NCI-H345 treated with DMSO at 0.1 percent for 48 hours (cell line): ENCODE measurements around the gene LIPA.
A peak's percentile ranks its signal among the peaks of the same experiment; 100 is the strongest.

Source experiments
- DNase-seq: peaks from one replicate; lab custom pipeline; 2025; ENCODE audit not compliant: unreplicated experiment; lab: John Stamatoyannopoulos, UW

LIPA gene

DNA sequence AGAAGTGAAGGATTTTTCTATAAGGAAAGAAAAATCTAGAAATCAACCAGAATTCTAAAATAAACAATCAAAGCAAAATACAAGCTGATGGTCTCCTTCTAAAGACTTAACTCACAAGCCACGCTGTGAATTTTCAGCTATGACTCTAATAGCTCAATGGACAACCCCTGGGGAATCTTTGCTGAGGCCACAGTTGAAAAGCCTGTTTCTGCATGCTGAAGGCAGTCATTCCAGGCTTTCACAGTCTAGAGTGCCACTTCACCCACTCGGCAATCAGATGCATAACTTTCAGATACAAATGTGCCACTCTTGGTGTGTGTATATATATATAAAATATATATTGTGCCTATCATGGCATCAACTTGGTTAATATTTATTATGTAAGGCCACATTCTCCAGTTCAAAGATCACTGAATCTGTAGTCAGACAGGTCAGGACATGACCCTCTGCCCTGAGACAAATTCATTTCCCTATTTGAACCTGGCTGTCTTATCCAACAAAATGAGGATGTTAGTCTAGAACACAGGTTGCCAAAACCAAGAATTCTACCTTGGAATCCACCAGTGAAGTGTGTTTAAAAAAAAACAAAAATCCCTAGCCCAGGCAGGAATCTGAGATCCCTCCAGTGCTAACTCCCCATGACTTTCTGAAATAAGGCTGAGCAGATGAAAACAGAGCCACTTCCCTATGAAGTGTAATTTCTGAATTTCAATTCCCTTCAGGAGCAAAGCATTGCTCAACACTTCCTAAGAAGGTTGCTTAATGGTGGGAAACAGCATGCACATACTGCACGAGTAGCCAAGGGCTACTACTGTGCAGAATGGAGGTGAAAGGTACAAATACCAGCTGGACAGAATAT lies 9.9 kb downstream of the LIPA start:
- DNase-seq: no peak

DNA sequence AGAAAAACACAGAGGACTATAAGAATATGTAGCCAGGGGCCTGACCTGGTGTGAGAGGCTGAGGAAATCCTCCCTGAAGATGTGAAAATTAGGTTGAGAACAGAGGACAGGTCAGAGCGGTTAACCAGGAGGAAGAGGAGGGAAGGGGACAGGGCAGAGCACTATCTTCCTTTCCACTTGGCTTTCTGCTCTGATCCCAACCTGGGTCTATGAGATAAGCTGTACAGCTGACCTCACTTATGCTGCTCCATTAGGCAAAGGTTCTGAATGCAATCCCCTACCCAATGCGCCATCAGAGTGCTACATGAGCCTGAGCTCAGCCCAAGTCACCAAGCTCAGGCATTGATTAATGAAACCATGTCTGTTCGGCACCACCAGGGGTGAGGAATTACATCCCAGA lies 10.5 kb downstream of the LIPA start:
- no peak for DNase-seq

DNA sequence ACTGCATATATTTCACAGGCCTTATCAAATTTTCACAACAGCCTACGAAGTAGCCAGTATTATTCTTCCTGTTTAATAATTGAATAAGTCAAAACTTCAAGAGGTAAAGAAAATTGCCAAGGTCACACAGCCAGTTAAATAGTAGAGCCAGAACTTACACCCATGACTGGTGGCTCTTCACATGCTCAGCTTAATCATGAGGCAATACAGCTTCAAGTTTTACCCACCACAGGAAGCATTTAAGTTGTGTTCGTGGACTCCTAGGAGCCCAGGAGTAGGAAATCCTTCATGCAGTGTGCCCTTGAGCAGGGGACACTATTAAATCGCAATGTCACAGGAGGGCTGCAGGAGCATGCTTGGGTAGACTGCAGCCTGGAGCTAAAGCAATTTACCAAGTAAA lies 11.1 kb downstream of the LIPA start:
- no peak for DNase-seq

DNA sequence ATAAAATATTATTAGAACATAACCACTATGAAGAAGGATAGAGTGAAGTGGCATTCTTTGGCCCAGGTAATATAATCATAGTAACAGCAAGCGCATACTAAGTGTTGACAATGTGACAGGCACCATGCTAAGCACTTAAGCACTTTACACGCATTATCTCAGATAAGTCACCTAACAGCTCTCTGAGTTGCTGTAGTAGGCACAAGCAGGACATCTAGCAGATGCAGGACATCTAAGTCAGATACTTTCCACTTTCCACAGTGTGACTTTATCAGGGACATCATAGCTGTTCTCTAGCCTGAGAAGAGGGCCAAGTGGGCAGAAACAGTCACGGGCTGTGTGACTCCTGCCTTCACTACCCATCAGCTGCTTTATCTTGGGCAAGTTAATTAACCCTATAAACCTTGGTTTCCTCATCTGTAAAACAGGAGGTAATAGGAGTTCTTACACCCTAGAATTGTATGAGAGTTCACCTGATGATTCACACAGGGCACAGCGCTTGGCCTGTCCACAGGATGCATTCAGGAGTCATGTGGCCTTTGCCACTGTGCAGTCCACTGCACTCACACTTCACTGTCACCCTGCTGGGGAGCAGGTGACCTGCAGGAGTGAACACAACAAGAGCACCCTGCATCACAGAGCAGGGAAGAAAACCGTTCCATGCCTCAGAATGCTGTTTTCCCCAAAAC lies 12.5 kb downstream of the LIPA start:
- DNase-seq: no peak

DNA sequence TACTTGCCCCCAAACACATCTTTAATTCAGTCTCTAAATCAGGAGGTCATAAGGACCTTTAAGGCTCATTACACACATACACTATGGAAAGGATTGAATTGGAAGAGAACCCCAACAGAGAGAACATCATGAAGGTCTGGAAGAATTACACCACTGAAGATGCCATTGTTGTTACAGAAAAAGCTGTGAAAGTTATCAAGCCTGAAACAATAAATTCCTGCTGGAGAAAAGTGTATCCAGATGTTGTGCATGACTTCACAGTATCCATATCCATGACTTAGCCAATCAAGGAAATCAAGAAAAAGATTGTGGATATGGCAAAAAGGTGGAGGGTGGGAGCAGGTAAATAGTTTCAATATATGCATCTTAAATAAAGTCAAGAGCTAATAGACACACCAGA lies 13.7 kb downstream of the LIPA start:
- DNase-seq: no peak

DNA sequence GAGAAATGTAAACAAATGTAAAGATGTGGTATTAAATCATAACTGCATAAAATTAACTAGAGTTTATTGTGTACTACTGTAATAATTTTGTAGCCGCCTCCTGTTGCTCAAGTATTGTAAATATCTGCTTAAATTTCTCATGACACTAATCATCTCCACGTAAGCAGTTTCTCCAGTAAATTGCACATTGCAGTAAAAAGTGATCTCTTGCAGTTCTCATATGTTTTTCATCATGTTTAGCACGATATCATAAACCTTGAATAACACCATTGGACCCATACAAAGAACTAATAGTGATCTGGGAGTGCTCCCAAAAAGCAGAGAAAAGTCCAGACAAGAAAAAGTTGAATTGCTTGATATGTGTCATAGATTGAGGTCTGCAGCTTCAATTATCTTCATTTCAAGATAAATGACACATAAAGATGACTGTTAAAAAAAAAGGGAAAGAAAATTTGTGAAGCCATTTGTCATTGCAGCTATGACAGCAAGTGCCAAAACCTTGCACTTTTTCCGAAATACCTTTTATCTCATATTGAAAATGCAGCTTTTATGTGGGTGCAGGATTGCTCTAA lies 15.3 kb downstream of the LIPA start:
- DNase-seq: no peak

DNA sequence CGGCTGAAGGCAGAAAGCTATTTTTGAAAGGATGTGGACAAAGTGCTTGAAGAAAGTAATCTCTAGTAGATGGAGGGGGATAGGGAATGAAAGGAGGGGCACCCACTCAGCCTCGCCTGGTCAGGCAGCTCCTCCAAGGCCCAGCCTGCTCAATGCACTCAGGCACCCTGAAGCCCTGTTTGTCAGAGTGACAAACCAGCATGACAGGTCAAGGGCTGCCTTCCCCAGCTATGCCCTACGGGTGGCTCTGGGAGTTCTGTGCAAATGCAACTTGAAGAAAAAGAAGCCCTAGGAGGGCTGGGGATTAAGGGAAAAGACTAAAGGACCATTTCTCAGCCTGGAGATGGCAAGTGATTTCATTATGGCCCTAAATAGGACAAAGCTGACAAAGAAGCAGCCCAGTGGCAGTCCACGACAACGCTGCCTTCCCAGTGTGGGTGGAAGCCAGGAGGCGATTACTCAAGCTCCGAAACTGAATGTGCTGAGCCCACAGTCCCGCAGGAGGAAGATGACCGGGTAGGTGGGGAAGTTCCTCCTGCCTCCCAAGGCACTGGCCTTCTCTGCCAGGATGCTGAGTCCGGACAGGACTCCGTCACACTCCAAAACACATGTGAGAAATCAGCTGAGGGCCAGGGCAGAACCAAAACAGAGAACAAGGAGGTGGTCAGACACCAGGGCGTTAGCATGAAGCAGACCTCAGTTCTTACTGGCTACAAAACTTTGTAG lies 16.3 kb downstream of the LIPA start:
- no peak for DNase-seq

DNA sequence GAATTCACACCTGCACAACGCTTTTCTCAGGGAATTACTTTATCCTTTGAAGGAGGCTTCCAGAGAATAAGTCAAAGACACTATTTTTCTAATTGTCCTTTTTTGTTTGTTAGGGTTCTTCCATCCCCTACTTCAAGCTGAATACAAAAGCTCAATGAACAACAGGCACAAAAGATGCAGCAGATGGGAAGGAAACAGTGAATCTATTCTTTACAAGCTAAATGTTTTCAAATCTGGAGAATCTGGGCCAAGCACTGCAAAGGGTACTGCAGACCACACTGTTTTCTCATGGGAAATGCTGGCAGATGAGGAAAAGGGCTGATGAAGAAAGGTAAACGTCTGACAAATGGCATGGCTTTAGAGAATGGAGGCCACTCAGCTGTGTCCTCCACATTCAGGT lies 18.5 kb downstream of the LIPA start:
- DNase-seq: no peak

DNA sequence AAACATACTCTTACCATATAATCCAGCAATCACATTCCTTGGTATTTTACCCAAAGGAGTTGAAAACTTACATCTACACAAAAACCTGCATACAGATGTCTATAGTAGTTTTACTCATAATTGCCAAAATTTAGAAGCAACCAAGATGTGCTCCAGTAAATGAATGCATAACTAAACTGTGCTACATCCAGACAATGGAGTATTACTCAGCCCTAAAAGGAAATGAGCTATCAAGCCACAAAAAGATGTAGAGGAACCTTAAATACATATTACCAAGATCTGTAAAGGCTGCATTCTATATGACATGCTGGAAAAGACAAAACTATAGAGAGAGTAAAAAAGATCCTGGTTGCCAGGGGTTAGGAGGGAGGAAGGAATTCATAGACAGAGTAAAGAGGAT lies 22.6 kb downstream of the LIPA start:
- DNase-seq: no peak

DNA sequence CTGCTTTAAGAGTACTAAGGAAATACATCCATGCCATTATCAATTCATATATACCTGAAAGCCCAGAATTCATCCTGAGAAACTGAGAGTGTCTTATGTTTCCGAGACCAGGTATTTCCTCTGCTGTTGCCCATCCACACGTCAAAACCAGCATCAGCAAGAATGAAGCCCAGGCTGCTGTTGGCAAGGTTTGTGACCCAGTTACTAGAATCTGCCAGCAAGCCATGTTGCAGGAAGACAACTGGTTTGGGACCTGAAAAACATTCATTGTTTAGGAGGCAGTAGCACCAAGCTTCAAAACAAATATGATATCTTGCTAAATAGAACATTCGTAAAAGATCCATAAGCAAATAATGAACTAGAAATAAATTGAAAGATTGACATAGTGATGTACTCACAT lies 23.4 kb downstream of the LIPA start:
- no peak for DNase-seq

DNA sequence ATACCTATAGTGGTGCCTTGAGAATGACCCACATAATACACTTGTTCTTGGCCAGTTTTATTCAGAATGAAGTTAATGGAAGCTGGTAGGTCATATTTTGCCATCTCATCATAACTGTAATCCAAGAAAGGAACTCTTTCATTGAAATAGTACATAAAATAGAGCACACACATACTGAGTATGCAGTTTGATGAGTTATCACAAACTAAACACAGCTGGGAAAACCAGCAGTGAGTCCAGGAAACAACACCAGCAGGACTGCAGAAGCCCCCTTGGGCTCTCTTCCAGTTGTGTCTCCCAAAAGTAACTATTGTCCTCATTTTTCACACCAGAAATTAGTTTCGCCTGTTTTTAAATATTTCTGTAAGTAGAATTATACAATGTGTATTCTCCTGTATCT lies 24.7 kb downstream of the LIPA start:
- DNase-seq: no peak

DNA sequence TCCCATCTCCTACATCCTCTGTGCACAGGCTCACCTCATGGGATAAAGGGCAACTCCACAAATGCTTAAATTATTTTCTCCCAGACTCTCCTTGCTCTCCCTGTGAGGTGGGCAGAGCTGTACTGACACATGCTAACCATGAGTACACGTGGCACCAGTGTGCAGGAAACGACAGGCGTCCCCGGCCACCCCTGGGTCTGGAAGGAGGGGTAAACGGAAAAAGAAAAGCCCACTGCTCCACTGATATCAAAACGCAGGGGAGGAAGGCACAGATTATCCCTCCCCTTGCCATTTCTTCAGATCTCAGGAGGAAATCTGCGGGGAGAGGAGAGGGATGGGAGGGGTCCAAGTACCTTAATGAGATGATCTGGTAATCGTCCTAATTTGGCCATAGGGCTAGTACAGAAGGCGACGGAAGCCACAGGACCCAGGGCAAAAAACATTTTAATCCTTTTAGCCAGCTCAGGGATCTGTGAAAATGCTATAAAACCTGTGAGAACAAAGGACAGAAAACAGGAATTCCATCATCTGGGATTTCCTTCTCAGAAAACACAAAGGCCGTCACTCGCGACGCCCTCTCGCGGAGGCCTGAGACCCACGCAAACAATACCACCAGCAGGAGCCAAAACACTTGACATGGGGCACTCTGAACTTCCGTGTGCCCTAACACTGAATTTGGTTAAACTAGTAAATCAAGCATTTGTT lies 26.7 kb downstream of the LIPA start:
- DNase-seq: no peak

DNA sequence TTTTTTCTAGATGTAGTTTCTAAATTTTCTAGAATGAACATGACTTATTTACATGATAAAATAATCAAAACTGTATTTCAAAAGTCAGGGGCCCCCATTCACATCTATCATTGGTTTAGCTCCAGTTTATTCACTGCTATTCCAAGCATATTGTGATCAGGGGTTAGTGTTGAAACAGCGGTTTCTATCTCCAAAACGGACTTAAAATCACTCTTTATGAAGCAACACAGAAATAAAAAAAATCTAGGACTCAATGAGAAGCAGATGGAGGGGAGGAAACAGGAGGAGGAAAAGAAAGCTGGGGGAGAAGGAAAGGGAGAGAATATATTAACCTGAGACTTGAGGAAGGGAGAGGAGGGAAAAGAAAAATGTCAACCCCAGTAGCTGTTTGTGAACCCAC lies 29.7 kb downstream of the LIPA start:
- DNase-seq: no peak

DNA sequence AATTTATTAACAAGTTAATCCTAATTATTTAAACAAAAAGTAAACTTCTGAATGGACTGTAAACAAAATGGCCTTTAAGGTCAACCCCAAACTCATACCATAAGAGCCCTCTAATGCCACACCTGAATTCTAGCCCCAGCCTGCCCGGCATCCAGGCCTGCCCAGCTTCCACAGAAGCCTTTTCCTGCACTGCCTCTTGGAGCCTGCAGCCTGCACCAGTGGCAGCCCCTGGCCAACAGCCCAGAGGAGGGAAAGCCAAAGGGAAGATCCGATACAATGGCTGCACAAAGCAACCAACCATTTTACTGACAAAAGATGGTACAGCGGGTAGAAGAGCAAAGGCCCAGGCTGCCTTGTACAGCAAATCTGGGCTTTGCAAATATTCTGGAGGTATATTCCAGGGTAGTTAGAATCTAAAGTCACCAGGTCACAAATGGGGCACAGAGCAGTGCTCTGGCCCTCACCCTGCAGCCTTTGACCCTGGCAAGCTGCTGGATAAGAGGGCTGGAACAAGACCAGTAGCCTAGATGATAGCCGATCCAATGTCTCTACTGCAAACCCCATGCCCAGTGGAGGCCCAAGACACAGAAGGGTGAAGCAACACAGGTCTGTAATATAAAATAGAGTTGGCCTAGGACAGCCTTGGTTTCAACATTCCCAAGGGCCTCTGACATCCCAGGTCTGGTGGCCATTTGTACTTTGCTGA lies 31.9 kb downstream of the LIPA start:
- no peak for DNase-seq

DNA sequence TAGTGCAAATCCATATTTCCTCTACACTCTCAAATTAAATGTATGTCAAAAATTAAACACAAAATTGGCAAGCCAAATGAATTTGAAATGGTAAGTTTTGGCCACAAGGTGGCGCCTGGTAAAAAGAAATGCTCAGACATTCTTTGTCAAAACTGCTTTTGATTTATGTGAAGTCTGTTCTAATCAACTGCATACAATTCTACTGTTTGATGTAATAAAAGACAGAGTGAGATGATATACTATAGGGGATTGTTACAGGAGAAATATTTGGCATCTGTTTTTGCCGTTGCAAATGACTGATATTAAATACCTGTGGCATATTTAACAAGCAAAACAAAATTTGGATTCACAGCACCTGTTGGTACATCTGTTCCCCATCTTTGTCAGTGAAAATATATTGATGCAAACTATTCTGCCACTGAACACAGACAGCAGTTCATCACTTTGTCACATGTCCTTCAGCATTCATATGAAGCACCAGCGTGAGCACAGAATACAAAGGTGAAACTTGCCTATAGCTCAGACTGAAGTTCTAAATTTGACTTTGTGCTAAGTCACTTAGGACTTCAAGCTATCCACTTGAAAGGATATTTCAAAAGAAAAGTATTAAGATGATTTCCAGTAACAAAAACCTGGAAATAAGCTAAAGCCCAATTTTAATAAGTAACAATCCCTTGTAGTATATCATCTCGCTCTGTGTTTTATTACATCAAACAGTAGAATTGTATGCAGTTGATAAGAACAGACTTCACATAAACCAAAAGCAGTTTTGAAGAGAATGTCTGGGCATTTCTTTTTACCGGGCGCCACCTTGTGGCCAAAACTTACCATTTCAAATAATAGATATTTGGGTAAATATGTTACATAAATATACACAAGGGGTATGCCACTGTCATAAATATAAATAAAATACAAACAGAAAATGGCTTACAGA lies 34.3 kb downstream of the LIPA start:
- peak; percentile 43 for DNase-seq

DNA sequence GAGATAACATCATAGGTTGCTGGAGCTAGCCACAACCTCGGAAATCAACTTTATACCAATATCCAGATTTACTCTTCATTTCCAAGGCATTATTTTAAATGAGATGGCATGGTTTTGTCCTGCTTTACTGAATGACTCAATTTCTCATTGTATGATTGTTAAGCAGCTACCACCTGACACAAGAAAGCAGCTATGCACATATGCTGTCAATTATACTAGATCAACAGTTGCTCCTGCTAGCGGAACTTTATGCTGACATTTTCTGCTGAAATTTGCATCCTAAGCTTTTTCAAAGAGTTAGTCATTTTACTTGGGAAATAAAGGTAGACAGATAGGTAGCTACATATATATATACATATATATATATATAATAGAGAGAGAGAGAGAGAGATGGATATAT lies 35.5 kb downstream of the LIPA start:
- no peak for DNase-seq

DNA sequence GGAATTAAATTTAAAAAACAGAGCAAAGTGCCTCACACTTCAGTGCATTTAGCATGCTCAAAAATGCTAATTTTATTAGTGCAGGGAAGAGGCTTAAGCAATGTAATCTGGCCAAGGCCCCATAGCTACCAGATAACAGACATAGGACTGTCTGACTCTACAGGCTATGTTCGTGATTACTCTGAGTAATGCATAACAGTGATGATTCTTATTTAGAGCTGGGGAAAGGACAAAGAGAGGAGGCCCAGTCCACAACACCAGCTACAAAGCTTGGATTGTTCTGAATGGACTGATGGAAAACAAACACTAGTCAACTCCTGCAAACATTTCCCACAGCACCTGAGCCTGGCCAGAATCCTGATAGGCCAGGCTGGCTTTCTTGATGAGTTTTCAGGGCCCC lies 36.1 kb downstream of the LIPA start:
- DNase-seq: no peak

DNA sequence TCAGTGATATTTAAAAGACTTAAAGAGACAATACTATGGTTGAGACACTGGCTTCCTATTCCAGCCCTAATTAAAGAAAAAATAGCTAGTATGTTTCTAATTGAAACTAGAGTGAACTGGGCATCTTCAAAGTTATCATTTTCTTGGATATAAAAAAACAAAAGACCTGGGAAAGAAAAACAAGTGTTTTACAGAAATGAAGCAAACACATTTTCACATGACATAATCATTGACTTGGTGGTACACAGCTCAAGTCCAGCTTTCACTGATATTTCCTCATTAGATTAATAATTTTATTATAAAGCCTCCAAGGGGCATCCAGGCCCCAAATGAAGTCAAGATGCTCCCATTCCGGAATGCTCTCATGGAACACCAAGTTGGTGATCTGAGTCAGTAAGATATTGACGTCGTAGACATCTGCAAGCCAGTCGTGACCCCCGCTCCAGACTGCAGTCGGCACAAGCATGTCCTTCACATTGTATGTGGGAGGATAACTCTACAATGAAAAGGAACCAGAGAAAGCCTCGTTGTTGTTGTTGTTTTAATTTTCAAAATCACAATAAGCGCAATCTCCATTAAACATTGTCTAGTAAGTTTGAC lies 36.9 kb downstream of the LIPA start:
- no peak for DNase-seq
